ENCODE results near the gene DGKD.

Gene DGKD

DNA sequence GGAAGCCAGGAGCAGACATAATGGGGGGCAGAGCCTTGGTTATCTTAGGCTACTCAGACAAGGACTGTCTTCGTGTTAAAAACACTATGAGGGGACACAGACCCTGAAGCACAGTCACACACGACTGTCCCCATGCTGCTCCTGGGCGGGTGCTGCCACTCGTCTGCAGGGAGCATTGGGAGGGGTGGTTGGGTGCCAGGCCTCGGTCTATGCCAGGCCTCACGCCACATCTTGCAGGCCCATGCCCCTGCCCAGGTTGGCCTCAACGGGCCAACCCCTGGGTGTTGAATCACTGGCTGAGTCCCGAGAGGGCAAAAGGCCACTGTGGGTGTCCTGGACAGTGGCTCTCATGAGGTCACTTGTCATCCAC lies 114.4 kb downstream of the DGKD start:
- peaks cover 29% of the 10 kb centered on the region for H3K36me3 Mint-ChIP-seq
- H3K27ac Mint-ChIP-seq = no peak overlapping the region
- H3K9me3 Mint-ChIP-seq = no peaks in the 10 kb centered on the region
- H3K4me1 Mint-ChIP-seq = no peaks in the 10 kb centered on the region
- H3K4me3 Mint-ChIP-seq = no peak overlapping the region
- no peaks in the 10 kb centered on the region for H3K27me3 Mint-ChIP-seq

DNA sequence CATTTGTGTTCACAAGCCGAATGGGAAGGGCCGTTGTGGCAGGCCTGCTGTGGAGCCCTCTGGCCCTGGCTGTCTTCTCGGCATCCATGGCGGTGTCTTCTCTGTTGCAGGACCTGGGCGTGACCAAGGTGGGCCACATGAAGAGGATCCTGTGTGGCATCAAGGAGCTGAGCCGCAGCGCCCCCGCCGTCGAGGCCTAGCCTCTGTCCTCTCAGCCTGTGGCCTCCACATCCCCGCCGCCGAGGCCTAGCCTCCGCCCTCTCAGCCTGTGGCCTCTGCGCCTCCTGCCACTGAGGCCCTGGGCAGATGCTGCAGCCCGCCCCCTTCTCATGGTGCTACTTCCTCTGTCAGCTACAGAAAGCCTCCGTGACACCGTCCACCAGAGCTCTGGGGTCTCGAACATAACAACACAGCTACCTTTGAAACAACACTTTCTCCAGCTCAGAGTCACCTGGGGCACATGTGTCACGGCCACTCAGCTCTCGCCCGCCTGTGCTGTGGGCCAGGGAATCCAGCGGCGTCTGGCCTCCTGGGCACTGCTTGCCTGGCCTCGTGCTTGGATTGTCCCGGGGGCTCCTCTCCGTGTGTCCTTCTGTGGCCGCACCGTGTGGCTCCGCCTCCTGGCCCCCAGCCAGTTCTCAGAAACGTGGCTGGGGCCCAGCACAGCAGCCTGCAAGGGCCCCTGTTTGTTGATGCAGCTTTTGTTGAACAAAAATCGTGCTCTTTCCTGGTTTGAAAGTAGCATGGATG lies 115.1 kb downstream of the DGKD start:
- no peaks in the 10 kb centered on the region for H3K9me3 Mint-ChIP-seq
- H3K27me3 Mint-ChIP-seq = no peaks in the 10 kb centered on the region
- peak overlapping the region; percentile 73 for H3K27ac Mint-ChIP-seq
- no peak overlapping the region for H3K4me3 Mint-ChIP-seq
- H3K36me3 Mint-ChIP-seq = peaks cover 28% of the 10 kb centered on the region
- H3K4me1 Mint-ChIP-seq = no peaks in the 10 kb centered on the region

DNA sequence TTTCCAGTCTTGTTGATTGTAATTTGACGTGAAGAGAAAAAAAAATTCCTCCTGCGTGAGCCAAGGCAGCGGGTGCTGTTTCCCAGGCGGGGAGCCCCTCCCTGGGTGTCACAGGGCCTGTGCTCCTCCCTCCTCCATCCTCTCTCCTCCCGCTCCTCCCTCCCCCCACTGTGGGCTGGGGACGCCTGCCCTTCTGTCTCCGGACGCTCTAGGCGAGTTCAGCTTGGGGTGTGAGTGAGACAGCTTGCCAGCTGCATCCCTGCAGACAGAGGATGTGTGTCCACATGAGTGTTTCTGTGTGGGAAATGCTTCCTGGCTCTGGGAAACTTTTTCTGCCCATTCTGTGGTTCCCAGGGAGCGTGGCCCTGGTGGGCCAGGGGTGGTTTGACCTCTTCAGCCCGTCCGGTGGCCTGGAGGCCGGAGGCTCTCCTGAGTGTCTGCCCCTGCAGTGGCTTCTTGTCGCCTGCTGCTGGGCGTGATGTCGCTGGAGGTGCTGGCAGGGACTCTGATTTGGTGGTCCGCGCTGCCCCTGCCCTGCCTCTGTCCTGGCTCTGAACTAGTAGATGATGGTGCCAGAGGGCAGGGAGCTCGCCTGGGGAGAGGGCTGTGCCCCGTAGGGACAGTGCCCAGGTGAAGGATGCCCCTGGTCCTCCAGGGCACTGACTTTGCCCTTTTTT lies 115.9 kb downstream of the DGKD start:
- H3K4me3 Mint-ChIP-seq = no peak overlapping the region
- H3K36me3 Mint-ChIP-seq = peaks cover 28% of the 10 kb centered on the region

DNA sequence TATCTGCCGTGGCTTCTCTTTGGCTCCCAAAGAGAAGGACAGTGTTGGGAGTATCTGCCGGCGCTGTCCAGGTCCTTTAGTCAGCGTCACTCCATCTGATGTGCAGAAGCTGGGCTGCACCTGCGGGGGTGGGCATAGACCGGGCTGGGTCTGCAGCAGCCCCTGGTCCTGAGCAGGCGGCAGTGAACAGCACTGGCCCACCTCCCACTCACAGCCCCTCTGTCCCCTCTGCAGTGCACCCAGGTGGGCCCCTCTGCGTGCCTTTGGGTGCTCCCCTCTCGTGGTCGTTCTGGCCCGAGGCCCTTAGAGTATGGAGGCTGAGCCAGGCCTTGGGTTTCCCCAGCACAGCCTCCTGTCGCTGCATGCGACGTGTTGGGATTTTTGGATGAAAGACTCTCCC lies 116.5 kb downstream of the DGKD start:
- H3K36me3 Mint-ChIP-seq = peaks cover 28% of the 10 kb centered on the region

More for the DNA sequence above, 115.9 kb downstream of the DGKD start:
- H3K4me1 Mint-ChIP-seq = no peaks in the 10 kb centered on the region
- H3K9me3 Mint-ChIP-seq = no peaks in the 10 kb centered on the region
- no peak overlapping the region for H3K27ac Mint-ChIP-seq
- no peaks in the 10 kb centered on the region for H3K27me3 Mint-ChIP-seq

DNA sequence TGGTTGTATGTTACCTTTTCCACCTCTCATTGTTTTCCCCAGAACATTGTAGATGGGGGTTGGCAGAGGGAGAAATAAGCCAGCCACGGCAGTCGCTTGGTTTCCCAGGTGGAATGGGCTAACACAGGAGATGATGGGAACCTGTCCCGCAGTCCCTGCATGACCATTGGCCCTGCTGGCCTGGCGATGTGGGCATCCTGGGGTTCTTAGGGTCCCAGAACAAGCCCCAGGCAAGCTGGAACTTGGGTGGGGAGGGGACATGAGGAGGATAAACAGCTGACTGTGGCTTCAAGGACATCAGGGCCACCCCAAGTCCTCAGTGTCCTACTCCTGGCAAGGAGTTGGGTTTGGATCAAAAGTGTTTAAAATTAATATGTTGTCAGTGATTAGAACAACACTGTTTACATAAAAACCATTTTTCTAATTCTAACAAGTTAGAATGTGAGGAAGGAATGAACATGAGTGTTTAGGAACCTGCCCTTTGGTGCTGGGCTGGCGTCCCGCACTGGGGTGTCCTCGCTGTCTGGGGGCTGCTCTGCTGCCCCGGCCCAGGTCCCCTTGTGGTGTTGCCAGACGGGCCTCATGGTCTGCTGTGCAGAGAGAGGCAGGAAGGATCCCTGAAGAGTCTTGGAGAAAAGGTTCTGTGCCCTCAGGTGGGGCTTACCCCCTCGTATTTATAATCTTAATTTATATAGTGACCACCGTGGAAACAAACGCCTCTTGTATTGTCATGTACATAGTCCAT lies 117.2 kb downstream of the DGKD start:
- H3K36me3 Mint-ChIP-seq = peaks cover 23% of the 10 kb centered on the region
- H3K9me3 Mint-ChIP-seq = no peaks in the 10 kb centered on the region
- H3K27ac Mint-ChIP-seq = no peak overlapping the region
- H3K4me1 Mint-ChIP-seq = no peaks in the 10 kb centered on the region
- H3K4me3 Mint-ChIP-seq = no peak overlapping the region
- H3K27me3 Mint-ChIP-seq = no peaks in the 10 kb centered on the region

More for the DNA sequence above, 116.5 kb downstream of the DGKD start:
- H3K4me3 Mint-ChIP-seq = no peak overlapping the region
- H3K27me3 Mint-ChIP-seq = no peaks in the 10 kb centered on the region
- no peaks in the 10 kb centered on the region for H3K4me1 Mint-ChIP-seq
- no peak overlapping the region for H3K27ac Mint-ChIP-seq
- H3K9me3 Mint-ChIP-seq = no peaks in the 10 kb centered on the region

DNA sequence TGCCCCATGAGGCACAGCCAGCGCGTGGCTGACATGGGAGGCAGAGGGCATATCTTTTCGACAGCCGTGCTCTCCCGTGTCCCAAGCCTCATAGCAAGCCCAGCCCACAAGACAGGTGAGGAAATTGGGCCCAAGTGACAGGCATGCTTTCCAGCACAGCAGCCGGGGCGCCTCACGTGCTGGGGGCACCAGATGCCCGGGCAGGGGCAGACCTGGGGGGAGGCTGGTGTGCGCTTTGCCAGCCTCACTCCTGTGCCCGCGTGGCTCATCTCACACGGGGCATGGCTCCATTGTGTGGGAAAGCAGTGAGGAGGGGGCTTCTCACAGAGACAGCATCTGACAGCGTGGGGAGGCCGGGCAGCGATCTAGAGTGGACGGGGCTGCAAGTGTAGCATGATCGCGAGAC lies 119.1 kb downstream of the DGKD start:
- no peaks in the 10 kb centered on the region for H3K27me3 Mint-ChIP-seq
- no peaks in the 10 kb centered on the region for H3K4me1 Mint-ChIP-seq
- H3K36me3 Mint-ChIP-seq = peaks cover 17% of the 10 kb centered on the region
- H3K4me3 Mint-ChIP-seq = no peak overlapping the region
- H3K9me3 Mint-ChIP-seq = no peaks in the 10 kb centered on the region
- H3K27ac Mint-ChIP-seq = no peak overlapping the region

DNA sequence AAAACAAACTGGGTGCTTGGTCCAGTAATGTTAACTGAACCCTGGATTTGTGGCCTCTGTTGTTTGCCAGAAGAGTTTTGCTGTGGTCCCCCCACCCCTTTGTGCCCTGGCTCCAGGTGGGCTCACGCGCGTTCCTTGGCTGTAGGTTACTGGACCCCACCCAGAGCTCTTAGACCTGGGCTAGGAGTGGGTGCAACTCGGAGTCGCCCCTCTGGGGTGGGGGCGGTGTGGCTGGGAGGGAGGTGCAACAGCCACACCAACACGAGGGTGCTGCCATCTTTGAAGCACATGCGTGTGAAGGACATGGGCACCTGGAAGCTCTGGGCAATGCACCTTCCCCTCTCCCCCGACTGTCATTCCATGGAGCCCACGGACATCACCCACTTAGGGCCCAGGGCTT lies 119.6 kb downstream of the DGKD start:
- no peaks in the 10 kb centered on the region for H3K4me1 Mint-ChIP-seq
- peaks cover 15% of the 10 kb centered on the region for H3K36me3 Mint-ChIP-seq
- H3K4me3 Mint-ChIP-seq = no peak overlapping the region
- H3K27me3 Mint-ChIP-seq = no peaks in the 10 kb centered on the region
- no peaks in the 10 kb centered on the region for H3K9me3 Mint-ChIP-seq
- no peak overlapping the region for H3K27ac Mint-ChIP-seq

DNA sequence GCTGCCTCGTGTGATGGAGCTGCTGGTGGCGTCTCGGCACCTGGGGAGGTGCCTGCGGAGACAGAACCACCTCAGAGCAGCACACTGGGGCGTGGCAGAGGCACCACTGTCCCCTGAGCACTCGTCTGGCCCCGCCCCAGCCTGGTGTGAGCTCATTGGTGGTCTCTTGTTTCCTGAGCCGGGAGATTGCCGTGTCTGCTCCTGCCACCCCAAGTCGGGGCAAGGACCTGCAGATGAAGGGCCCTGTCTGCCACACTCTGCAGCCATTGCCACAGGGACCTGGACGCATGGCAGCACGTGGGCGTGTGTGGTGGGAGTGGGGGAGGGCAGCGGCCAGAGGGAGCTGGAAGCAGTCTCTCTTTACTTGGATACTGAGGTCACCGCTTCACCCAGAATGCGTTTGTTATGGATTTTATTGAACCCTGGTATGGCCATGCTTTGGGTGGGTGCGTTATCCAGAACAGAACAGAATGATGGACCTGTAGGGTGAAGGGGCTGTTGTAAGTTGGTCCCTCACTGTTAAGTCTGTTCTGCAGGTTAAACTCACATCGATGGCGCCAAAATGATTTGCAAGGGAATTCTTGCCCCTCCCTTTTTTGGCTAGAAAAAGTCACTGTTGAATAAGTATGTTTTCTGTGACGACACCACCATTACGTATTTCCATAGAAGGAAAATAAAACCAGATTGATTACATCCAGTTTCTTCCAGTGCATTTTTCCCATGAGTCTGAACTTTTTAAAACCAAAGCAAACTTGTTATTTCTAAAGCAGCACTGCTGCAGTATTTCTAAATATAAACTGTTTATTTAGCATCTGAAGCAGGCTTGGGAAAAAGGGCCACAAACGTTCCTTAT lies 120.2 kb downstream of the DGKD start:
- Mint-ChIP-seq H3K9me3 (no peaks in the 10 kb centered on the region), H3K27me3 (no peaks in the 10 kb centered on the region), H3K4me1 (no peaks in the 10 kb centered on the region), H3K36me3 (peaks cover 13% of the 10 kb centered on the region), H3K4me3 (no peak overlapping the region), H3K27ac (no peak overlapping the region)

DNA sequence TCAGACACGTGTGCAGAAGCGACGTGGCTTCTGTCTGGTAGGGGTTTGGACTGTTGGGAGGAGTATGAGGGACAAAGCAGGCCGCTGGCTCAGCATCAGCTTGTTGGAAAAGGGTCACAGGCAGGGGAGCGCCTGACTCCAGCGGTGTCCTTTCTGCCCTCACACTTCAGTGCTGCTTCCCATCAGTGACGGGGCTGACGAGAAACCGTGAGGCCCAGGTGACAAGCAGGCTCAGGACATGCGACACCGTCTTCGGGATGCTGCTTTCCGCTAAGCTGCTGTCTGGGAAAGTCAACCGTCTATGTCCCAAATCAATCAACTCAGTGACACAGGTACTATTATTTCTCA lies 121.7 kb downstream of the DGKD start:
- Mint-ChIP-seq H3K36me3 (peaks cover 10% of the 10 kb centered on the region), H3K4me3 (no peak overlapping the region), H3K4me1 (no peaks in the 10 kb centered on the region), H3K27ac (no peak overlapping the region), H3K27me3 (no peaks in the 10 kb centered on the region), H3K9me3 (no peaks in the 10 kb centered on the region)

DNA sequence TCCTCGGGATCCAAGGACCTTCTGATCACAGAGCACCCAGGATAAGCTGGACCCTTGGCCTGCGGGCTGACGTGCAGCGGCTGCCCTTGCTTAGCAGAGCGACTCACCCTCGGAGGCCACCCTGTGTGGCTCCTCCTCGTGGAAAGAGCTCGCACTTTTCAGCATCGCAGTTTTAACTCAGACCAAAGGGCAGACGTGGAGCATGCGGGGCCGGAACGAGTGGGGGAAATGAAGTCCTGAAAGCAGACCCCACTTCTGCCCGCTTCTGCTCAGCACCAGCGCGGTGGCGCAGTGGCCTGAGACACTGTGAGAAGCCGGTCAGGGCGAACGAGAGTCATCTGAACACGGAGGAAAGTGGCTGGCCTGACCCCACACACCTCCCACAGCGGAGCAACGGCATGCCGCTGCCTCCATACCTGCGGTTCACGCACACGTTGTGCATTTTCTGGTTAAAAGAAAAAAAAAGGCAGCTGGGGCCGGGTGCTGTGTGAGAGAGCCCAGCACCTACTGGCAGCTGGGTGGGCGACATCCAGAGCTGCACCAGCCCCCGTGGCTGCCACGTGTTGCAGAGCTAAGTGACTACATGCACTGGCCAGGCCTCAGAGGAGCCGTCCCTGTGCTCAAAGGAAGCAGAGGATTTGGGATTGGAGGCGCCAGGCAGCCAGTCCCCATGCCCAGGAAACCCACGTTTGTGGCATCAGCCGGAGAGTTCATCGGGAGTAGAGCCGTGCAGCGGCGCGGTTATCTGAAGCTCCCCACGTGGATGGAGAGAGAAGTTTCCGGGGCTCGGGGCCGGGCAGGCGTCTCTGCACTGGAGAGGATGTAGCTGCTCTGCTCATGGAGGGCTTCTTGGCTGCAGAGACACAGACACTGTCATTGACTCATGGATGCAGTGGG lies 122.6 kb downstream of the DGKD start:
- H3K4me3 Mint-ChIP-seq = no peak overlapping the region
- H3K9me3 Mint-ChIP-seq = no peaks in the 10 kb centered on the region
- no peaks in the 10 kb centered on the region for H3K4me1 Mint-ChIP-seq
- peaks cover 8% of the 10 kb centered on the region for H3K36me3 Mint-ChIP-seq
- no peaks in the 10 kb centered on the region for H3K27me3 Mint-ChIP-seq
- H3K27ac Mint-ChIP-seq = peak overlapping the region; percentile 30

DNA sequence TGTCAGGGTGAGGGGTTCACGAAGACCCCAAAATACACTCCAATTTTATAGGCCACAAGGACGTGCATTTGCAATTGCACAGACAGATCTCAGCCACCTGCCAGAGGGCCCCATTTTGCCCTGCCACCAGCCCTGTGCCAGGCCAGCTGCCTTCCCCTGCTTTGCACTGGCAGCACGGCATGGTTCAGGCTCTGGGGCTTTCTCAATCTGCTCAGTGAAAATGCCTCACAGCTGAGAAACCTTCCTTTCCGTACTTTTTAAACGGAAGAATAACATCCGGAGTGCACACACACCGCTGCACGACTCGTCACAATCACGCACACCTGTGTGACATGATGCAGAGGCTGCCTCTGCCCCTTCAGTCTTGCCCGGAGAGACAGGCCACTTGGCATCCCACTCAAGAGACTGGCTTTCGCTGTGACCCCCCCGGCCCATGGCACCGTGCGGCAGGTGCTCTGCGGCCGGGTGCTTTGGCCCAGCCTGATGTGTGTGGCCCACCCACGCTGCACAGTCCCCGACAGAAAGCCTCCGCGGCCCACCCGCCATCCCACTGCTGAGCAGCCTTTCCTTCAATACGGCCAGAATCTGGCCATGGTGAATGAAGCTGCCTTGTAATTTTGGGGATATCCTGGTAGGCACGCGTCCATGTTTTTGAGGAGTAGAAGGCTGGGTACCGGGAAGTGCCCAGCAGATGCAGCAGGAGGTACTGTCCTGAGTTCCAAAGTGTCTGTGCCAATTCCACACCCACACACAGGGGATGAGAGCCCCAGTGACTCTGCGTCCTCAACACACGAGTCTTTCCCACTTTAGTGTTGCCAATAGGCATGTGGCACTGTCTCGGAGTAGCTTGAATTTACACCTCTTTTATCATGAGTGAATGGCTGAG lies 123.5 kb downstream of the DGKD start:
- Mint-ChIP-seq H3K27ac (no peak overlapping the region), H3K9me3 (no peaks in the 10 kb centered on the region), H3K4me1 (no peaks in the 10 kb centered on the region), H3K36me3 (peaks cover under 1% of the 10 kb centered on the region), H3K4me3 (no peak overlapping the region), H3K27me3 (no peaks in the 10 kb centered on the region)

DNA sequence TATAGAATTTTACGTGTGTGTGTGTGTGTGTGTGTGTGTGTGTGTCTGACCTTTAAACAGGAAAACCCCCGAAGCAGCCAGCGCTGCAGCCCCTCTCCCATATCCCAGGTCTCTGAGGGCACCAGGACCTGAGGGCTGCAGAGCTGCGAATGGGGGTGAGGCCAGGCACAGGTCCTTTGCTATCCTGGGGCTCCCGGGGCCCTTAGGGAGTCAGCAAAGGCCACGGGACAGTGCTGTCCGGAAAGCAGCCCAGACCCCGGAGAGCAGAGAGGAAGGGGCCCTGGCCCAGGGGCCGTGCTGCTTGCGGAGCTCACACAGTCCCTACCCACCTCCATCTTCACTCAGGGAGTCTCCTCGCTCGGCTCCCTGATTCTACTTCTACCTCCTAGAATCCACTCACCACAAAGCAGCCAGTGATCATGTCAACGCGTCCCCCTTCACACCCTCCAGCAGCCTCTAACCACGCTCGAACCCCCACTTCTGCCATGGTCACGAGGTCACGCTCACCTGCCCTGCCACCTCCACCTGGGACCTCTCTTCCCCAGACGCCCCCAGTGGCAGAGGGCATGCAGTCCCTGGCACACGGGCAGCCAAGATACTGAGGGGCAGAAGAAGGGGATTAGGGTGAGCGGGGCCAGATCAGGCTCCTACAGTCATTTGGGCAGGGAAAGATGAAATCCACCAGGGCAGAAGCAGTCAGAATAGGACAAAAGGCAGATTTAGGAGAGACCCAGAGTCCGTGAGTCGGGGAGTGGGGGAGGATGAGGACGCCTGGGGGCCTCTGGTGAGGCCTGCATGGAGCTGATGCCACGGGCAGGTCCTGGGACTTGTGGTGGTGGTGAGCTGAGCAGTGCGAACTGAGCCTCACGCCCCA lies 125.6 kb downstream of the DGKD start:
- Mint-ChIP-seq H3K4me3 (no peak overlapping the region), H3K27ac (no peak overlapping the region), H3K9me3 (no peaks in the 10 kb centered on the region), H3K4me1 (no peaks in the 10 kb centered on the region), H3K27me3 (no peaks in the 10 kb centered on the region), H3K36me3 (peaks cover 2% of the 10 kb centered on the region)

DNA sequence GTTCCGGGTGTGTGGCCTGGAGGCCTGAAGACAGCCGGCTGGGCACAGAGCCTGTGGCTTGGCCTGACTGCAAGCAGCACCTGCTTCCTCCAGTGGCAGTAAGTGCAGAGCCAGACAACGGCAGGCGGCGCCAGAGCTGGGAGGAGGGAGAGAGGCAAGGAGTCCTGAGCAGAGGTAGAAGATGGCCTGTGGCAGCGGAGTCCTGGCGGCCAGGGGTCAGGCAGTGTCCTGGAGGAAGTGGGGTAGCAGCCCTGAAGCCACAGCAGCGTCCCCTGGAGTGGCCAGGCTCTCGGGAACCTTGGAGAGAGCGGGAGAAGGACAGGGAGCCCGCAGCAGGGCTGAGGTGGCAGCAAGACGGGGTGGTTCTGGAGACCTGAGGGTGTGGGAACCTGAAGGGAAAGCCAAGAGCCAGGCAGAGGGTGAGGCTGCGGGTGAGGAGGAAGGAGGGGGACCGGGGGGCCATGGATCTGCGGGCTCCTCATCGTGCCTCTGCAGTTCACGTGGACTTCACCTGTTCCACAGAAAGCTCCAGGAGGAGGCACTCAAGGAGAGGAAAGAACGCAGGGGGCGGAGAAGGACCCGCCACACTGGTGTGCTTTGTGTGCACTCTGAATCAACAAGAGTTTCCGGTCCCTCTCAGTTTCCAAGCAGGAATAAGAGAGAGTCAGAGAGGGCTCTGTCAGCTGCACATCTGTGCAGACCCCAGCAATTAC lies 126.4 kb downstream of the DGKD start:
- no peaks in the 10 kb centered on the region for H3K27me3 Mint-ChIP-seq
- H3K36me3 Mint-ChIP-seq = peaks cover 6% of the 10 kb centered on the region
- no peak overlapping the region for H3K4me3 Mint-ChIP-seq
- no peaks in the 10 kb centered on the region for H3K9me3 Mint-ChIP-seq
- no peak overlapping the region for H3K27ac Mint-ChIP-seq
- no peaks in the 10 kb centered on the region for H3K4me1 Mint-ChIP-seq

Data from activated naive CD4-positive, alpha-beta T cell treated with anti-CD3 and anti-CD28 coated beads, Interleukin-2, amount 50 U/mL, for 24 hours (primary cell).